GM12892 (cell line): ENCODE data around the gene P3H3.

ENCODE experiments used
- POLR2A ChIP-seq: IDR thresholded peaks from 2 replicates; pipeline ENCODE4 v1.6.1; 2011; ENCODE audit warnings: low read depth, low read length, control low read depth
- POLR2AphosphoS5 ChIP-seq: IDR thresholded peaks from 2 replicates; pipeline ENCODE4 v1.6.1; 2011; ENCODE audit warnings: low read depth, low read length, control low read depth
- TAF1 ChIP-seq: IDR thresholded peaks from 2 replicates; pipeline ENCODE4 v1.6.1; 2011; ENCODE audit warnings: low read depth, mild to moderate bottlenecking, control low read depth, low read length, borderline replicate concordance

DNA sequence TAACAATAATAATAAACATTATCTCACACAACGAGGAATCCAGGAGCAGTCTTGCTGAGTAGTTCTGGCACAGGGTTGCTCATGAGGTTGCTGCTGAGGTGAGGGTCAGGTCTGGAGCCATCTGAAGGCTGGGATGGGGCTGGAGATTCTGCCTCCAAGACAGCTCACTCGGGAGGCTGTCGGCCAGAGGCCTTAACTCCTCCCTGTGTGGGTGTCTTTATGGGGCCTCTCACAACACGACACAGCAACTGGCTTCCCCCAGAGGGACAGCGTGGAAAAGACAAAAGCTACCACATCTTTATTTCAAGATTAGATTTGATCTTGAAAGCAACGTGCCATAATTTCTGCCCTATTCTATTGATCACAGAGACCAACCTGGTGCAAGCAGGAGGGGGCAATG, 46.1 kb upstream of the P3H3 start:
- TF ChIP-seq POLR2AphosphoS5 (no peak), POLR2A (no peak), TAF1 (no peak)
